ENCODE measurements around the gene CEP290. TPM values are rescaled to one million over a fixed set of nuclear protein-coding genes. Genes with fewer than 3 reads are reported as not detected.

CEP290 gene
- total RNA-seq, 1 experiment from 2014 or later: 27.3 TPM

- TF ChIP-seq CTCF (conservative IDR thresholded peaks at IDR 0.05; ENCODE audit: low read depth, low read length) (no peak), EZH2 (IDR thresholded peaks at IDR 0.05; ENCODE audit: borderline replicate concordance, low read depth, low read length, poor library complexity, severe bottlenecking) (no peak)
- no peak for DNase-seq (ENCODE audit: low spot score)
- BruUV-seq (replicated peaks): no TSS peak
- no peaks in the 10 kb centered on the region for H3K27me3 ChIP-seq (replicated peaks; ENCODE audit: insufficient read depth, low read depth, low read length, poor library complexity)
- no peak overlapping the region for H3K27ac ChIP-seq (ENCODE audit: low read depth, low read length, poor library complexity, severe bottlenecking)
- no peaks in the 10 kb centered on the region for H3K4me1 ChIP-seq (ENCODE audit: insufficient read depth, low read length, poor library complexity, severe bottlenecking)
- intact Hi-C loops (cut with micrococcal nuclease; ENCODE audit: unreplicated experiment): no loop called here
- peaks cover 10% of the 10 kb centered on the region for H3K36me3 ChIP-seq (ENCODE audit: insufficient read depth, low read length, poor library complexity, severe bottlenecking)
- H3K9me3 ChIP-seq (ENCODE audit: low read depth, low read length, poor library complexity, severe bottlenecking): no peaks in the 10 kb centered on the region
- CTCF ChIA-PET: no interaction called here
- H3K4me3 ChIP-seq (ENCODE audit: low read depth, low read length, poor library complexity, severe bottlenecking): no peak overlapping the region
- POLR2A ChIA-PET (ENCODE audit: low non-redundant PET): no interaction called here
Measured at GRCh38 chr12:88175544-88175943, 33.7 kb upstream of the CEP290 start.

GRCh38 chr12:88172844-88173407, 31.0 kb upstream of the CEP290 start:
- intact Hi-C loops (cut with micrococcal nuclease; ENCODE audit: unreplicated experiment): no loop called here
- Histone ChIP-seq H3K27me3 (replicated peaks; ENCODE audit: insufficient read depth, low read depth, low read length, poor library complexity) (no peaks in the 10 kb centered on the region), H3K4me3 (ENCODE audit: low read depth, low read length, poor library complexity, severe bottlenecking) (no peak overlapping the region), H3K36me3 (ENCODE audit: insufficient read depth, low read length, poor library complexity, severe bottlenecking) (peaks cover 8% of the 10 kb centered on the region), H3K27ac (ENCODE audit: low read depth, low read length, poor library complexity, severe bottlenecking) (no peak overlapping the region), H3K4me1 (ENCODE audit: insufficient read depth, low read length, poor library complexity, severe bottlenecking) (no peaks in the 10 kb centered on the region), H3K9me3 (ENCODE audit: low read depth, low read length, poor library complexity, severe bottlenecking) (no peaks in the 10 kb centered on the region)
- TF ChIP-seq EZH2 (IDR thresholded peaks at IDR 0.05; ENCODE audit: borderline replicate concordance, low read depth, low read length, poor library complexity, severe bottlenecking) (no peak), CTCF (conservative IDR thresholded peaks at IDR 0.05; ENCODE audit: low read depth, low read length) (no peak)
- no peak for DNase-seq (ENCODE audit: low spot score)
- BruUV-seq (replicated peaks): no TSS peak
- ChIA-PET CTCF (no interaction called here), POLR2A (ENCODE audit: low non-redundant PET) (no interaction called here)

GRCh38 chr12:88167384-88167783, 25.5 kb upstream of the CEP290 start:
- H3K27ac ChIP-seq (ENCODE audit: low read depth, low read length, poor library complexity, severe bottlenecking): no peak overlapping the region
- no peak for DNase-seq (ENCODE audit: low spot score)
- H3K9me3 ChIP-seq (ENCODE audit: low read depth, low read length, poor library complexity, severe bottlenecking): no peaks in the 10 kb centered on the region
- no peak overlapping the region for H3K4me3 ChIP-seq (ENCODE audit: low read depth, low read length, poor library complexity, severe bottlenecking)
- ChIA-PET CTCF (no interaction called here), POLR2A (ENCODE audit: low non-redundant PET) (no interaction called here)
- intact Hi-C loops (cut with micrococcal nuclease; ENCODE audit: unreplicated experiment): no loop called here
- H3K27me3 ChIP-seq (replicated peaks; ENCODE audit: insufficient read depth, low read depth, low read length, poor library complexity): no peaks in the 10 kb centered on the region
- TF ChIP-seq EZH2 (IDR thresholded peaks at IDR 0.05; ENCODE audit: borderline replicate concordance, low read depth, low read length, poor library complexity, severe bottlenecking) (no peak), CTCF (conservative IDR thresholded peaks at IDR 0.05; ENCODE audit: low read depth, low read length) (no peak)
- H3K36me3 ChIP-seq (ENCODE audit: insufficient read depth, low read length, poor library complexity, severe bottlenecking): peaks cover 17% of the 10 kb centered on the region
- no TSS peak for BruUV-seq (replicated peaks)
- H3K4me1 ChIP-seq (ENCODE audit: insufficient read depth, low read length, poor library complexity, severe bottlenecking): no peaks in the 10 kb centered on the region

Data from A673 (cell line).